ENCODE results near the gene PRKN.

Gene PRKN

DNA sequence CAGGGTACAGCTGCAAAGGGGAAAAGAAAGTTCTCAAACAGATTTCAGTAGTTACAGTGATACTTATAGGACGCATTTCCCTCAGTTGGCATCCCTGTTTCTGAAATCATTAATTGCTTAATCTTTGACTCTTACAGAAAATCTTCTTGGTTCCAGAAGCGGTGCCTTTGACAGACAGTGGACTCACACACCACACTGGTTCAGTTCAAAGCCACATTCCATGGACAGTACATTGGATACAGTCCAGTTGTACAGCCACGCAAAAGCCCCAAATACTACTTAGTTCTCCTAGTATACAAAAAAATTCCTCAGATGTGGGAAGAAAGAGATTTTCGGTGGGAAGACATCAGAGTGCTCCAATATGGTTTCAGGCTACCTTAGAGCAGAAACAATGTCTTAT is 460.4 kb downstream of the PRKN start:
- H3K9me3 Mint-ChIP-seq, result no peaks in the 10 kb centered on the region
- no peaks in the 10 kb centered on the region for H3K36me3 Mint-ChIP-seq (ENCODE audit: low read depth)

GRCh38 chr6:162264581-162264980 is 463.0 kb downstream of the PRKN start:
- TF ChIP-seq CTCF (IDR thresholded peaks at IDR 0.05), result no peak
- Mint-ChIP-seq H3K27ac (peak overlapping the region; percentile 46), H3K27me3 (ENCODE audit: low read depth, poor library complexity) (no peaks in the 10 kb centered on the region), H3K36me3 (ENCODE audit: low read depth) (no peaks in the 10 kb centered on the region), H3K4me3 (no peak overlapping the region), H3K9me3 (no peaks in the 10 kb centered on the region), H3K4me1 (peaks cover 23% of the 10 kb centered on the region)
- no peak for DNase-seq

More for the DNA sequence above, 460.4 kb downstream of the PRKN start:
- Mint-ChIP-seq H3K27ac (no peak overlapping the region), H3K27me3 (ENCODE audit: low read depth, poor library complexity) (no peaks in the 10 kb centered on the region), H3K4me3 (no peak overlapping the region), H3K4me1 (peaks cover 23% of the 10 kb centered on the region)
- no peak for DNase-seq
- TF ChIP-seq CTCF (IDR thresholded peaks at IDR 0.05), result no peak

GRCh38 chr6:162262466-162263196 is 464.9 kb downstream of the PRKN start:
- H3K27me3 Mint-ChIP-seq (ENCODE audit: low read depth, poor library complexity), result no peaks in the 10 kb centered on the region
- DNase-seq, result peak; percentile 13
- no peaks in the 10 kb centered on the region for H3K36me3 Mint-ChIP-seq (ENCODE audit: low read depth)
- TF ChIP-seq CTCF (IDR thresholded peaks at IDR 0.05), result no peak
- peaks cover 23% of the 10 kb centered on the region for H3K4me1 Mint-ChIP-seq
- H3K4me3 Mint-ChIP-seq, result no peak overlapping the region
- no peak overlapping the region for H3K27ac Mint-ChIP-seq
- H3K9me3 Mint-ChIP-seq, result no peaks in the 10 kb centered on the region

DNA sequence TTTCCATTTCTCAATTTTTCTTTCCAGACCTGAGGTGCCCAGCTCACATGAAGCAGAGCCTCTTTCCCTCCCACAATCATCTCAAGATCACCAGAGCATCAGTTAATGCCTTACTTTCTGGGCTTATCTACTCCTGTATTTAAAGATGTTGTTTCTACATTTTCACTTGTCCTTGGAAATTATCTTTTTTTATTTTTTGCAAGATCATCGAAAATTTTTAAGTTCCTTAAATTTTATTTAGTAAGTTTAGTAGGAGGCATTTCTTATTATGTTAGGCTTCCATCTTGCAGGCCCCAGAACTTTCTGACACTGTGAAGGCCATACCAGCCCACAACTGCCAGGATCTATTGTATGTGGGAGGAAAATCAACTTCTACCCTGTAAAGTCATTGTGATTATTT is 466.0 kb downstream of the PRKN start:
- Mint-ChIP-seq H3K4me3 (no peak overlapping the region), H3K36me3 (ENCODE audit: low read depth) (no peaks in the 10 kb centered on the region), H3K27ac (no peak overlapping the region), H3K4me1 (peaks cover 23% of the 10 kb centered on the region), H3K9me3 (no peaks in the 10 kb centered on the region), H3K27me3 (ENCODE audit: low read depth, poor library complexity) (no peaks in the 10 kb centered on the region)
- no peak for DNase-seq
- TF ChIP-seq CTCF (IDR thresholded peaks at IDR 0.05), result no peak

- Mint-ChIP-seq H3K27me3 (ENCODE audit: low read depth, poor library complexity) (no peaks in the 10 kb centered on the region), H3K36me3 (ENCODE audit: low read depth) (no peaks in the 10 kb centered on the region), H3K9me3 (no peaks in the 10 kb centered on the region), H3K27ac (no peak overlapping the region), H3K4me3 (no peak overlapping the region), H3K4me1 (peaks cover 23% of the 10 kb centered on the region)
- no peak for TF ChIP-seq CTCF (IDR thresholded peaks at IDR 0.05)
- DNase-seq, result no peak
Measured at GRCh38 chr6:162260027-162260426, 467.5 kb downstream of the PRKN start.

DNA sequence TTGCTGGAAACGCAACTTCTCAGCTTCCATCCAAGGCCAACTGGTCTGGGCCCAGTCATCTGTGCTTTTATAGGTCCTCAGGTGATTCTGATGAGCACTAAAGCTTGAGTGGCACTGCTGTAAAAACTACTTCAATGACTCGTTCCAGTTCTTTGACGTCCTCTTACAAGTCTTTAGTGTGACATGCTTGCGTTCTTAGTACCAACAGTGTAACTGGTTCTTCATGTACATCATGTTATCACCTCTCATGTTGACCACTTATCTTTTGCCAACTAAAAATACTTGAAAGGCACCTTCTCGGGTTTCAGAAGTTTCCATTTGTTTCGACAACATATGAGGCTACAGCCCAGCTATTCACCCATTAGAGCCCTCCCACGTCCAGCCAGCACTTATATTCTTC is 468.9 kb downstream of the PRKN start:
- Mint-ChIP-seq H3K4me1 (peaks cover 14% of the 10 kb centered on the region), H3K9me3 (no peaks in the 10 kb centered on the region), H3K27ac (no peak overlapping the region), H3K27me3 (ENCODE audit: low read depth, poor library complexity) (peaks cover 2% of the 10 kb centered on the region), H3K36me3 (ENCODE audit: low read depth) (no peaks in the 10 kb centered on the region), H3K4me3 (no peak overlapping the region)
- no peak for DNase-seq
- no peak for TF ChIP-seq CTCF (IDR thresholded peaks at IDR 0.05)

All from nephron progenitor cell (in vitro differentiated cells).